T-helper 2 cell treated with Interferon-gamma antibody and Interleukin-4, amounts not matched to agents 5 μg/mL and 100 μg/mL, for 36 hours (primary cell): Measurements from ENCODE around the gene PATJ.

ENCODE experiments used
- DNase-seq: peaks from one replicate; pipeline ENCODE4 v3.0.0; 2021; ENCODE audit warnings: low spot score
- H3K27ac Mint-ChIP-seq: one replicate; pipeline ENCODE4 v1.8.0; 2021; ENCODE audit warnings: mild to moderate bottlenecking, mixed read lengths
- H3K27me3 Mint-ChIP-seq: one replicate; pipeline ENCODE4 v1.8.0; 2021; ENCODE audit warnings: low read depth, mixed read lengths
- H3K36me3 Mint-ChIP-seq: one replicate; pipeline ENCODE4 v1.8.0; 2021; ENCODE audit warnings: low read depth, mixed read lengths
- H3K4me1 Mint-ChIP-seq: one replicate; pipeline ENCODE4 v1.8.0; 2021; ENCODE audit warnings: low read depth, mixed read lengths
- H3K4me3 Mint-ChIP-seq: one replicate; pipeline ENCODE4 v1.8.0; 2022; ENCODE audit warnings: mild to moderate bottlenecking, moderate library complexity, mixed read lengths
- H3K9me3 Mint-ChIP-seq: one replicate; pipeline ENCODE4 v1.8.0; 2021; ENCODE audit warnings: mixed read lengths

Gene PATJ

DNA sequence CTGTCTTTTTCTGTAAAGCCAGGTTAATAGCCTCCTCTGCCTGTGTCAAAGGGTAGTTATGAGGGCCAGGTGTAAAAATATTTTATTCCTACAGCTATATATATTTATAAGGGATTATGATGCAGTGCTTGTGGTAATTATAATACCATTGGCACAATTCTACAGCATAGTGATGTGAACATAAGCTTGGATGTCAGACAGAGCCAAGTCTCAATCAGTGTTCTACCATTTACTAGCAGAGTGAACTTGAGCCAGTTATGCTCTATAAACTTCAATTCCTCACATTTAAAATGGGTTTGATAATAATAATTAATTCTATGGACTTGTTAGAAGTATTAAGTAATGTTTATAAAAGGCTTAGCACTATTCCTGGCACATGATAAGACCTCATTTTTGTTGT is 300.9 kb downstream of the PATJ start:
- no peak for DNase-seq
- no peaks in the 10 kb centered on the region for H3K9me3 Mint-ChIP-seq
- H3K36me3 Mint-ChIP-seq, result no peaks in the 10 kb centered on the region
- H3K4me1 Mint-ChIP-seq, result no peaks in the 10 kb centered on the region
- no peaks in the 10 kb centered on the region for H3K27me3 Mint-ChIP-seq
- no peak overlapping the region for H3K27ac Mint-ChIP-seq
- no peak overlapping the region for H3K4me3 Mint-ChIP-seq

DNA sequence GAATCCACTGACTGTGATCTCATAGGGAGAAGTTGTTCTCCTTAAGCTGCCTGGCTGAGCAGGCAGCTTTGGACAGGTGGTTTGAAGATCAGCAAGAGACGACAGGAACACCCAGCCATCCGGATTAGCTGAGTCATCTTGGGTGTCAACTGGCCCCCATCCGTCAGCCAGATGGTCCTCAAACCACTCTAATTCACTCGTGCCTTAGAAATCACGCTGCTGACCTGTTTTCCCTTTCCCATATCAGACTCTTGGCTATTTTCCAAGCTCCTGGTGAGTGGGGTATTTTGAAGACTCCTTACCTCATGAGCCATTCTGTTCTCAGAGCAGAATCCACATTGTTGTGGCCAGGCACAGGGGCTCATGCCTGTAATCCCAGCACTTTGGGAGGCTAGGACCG is 303.3 kb downstream of the PATJ start:
- H3K9me3 Mint-ChIP-seq, result no peaks in the 10 kb centered on the region
- DNase-seq, result no peak
- H3K36me3 Mint-ChIP-seq, result no peaks in the 10 kb centered on the region
- no peak overlapping the region for H3K4me3 Mint-ChIP-seq
- H3K4me1 Mint-ChIP-seq, result no peaks in the 10 kb centered on the region
- no peaks in the 10 kb centered on the region for H3K27me3 Mint-ChIP-seq
- no peak overlapping the region for H3K27ac Mint-ChIP-seq

DNA sequence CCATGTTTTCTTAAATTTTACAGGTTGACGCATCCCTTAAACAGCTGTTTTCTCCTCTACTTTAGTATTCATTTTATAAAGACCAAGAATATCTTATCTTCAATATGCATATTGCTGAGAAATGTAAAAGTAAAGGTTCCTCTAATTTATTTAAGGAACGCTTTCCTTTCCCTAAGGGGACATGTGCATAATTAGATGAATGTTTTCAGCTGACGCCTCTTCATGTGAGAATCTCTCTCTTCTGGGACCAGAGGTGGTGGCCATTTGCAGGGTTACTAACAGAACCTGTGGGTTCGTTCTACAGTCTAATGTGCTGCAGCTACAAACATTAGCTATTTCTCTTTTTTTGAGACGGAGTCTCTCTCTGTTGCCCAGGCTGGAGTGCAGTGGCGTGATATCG is 304.6 kb downstream of the PATJ start:
- Mint-ChIP-seq H3K4me3 (no peak overlapping the region), H3K36me3 (no peaks in the 10 kb centered on the region), H3K27me3 (no peaks in the 10 kb centered on the region), H3K27ac (no peak overlapping the region), H3K9me3 (no peaks in the 10 kb centered on the region), H3K4me1 (no peaks in the 10 kb centered on the region)
- no peak for DNase-seq

DNA sequence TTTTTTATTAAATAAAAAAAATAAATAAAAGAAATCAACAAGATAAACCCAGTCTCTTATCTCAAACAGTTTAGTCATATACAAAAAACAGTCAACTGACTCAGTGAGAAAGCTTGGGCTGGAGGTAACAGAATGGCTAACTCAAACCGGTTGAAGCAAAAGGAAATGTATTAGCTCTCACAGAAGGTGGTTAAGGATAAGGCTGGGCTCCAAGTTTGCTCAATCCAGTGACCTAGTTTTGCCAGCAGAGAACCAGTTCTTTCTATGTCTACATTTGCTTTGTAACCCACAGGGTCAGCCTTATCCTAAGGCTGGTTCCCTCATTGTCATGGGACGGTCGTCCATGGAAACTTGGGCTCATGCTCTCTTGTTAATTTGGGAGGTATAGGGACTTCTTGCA is 307.9 kb downstream of the PATJ start:
- no peaks in the 10 kb centered on the region for H3K27me3 Mint-ChIP-seq
- no peaks in the 10 kb centered on the region for H3K36me3 Mint-ChIP-seq
- no peak for DNase-seq
- H3K27ac Mint-ChIP-seq, result no peak overlapping the region
- H3K4me1 Mint-ChIP-seq, result no peaks in the 10 kb centered on the region
- no peaks in the 10 kb centered on the region for H3K9me3 Mint-ChIP-seq
- no peak overlapping the region for H3K4me3 Mint-ChIP-seq

- no peaks in the 10 kb centered on the region for H3K4me1 Mint-ChIP-seq
- H3K27ac Mint-ChIP-seq, result no peak overlapping the region
- no peaks in the 10 kb centered on the region for H3K27me3 Mint-ChIP-seq
- no peak for DNase-seq
- no peaks in the 10 kb centered on the region for H3K36me3 Mint-ChIP-seq
- H3K4me3 Mint-ChIP-seq, result no peak overlapping the region
- H3K9me3 Mint-ChIP-seq, result no peaks in the 10 kb centered on the region
These were observed 310.7 kb downstream of the PATJ start for GRCh38 chr1:62052946-62053345.

DNA sequence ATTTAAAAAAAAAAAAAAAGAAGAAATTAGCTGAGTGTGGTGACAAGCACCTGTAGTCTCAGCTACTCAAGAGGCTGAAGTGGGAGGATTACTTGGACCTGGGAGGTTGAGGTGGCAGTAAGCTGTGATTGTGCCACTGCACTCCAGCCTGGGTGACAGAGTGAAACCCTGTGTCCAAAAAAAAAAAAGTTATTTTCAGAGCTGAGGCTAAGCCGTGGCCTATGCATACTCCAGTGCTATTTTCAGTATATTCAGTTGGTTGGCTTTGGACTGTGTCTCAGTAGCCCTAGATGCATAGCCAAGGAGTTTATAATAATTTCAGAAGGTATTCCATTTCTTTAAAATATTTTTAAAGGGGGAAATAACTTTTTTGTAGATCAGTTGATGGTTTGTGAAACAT is 311.9 kb downstream of the PATJ start:
- Mint-ChIP-seq H3K27me3 (no peaks in the 10 kb centered on the region), H3K27ac (no peak overlapping the region), H3K4me3 (no peak overlapping the region), H3K4me1 (no peaks in the 10 kb centered on the region), H3K36me3 (no peaks in the 10 kb centered on the region), H3K9me3 (no peaks in the 10 kb centered on the region)
- no peak for DNase-seq

- no peaks in the 10 kb centered on the region for H3K4me1 Mint-ChIP-seq
- no peak overlapping the region for H3K4me3 Mint-ChIP-seq
- H3K9me3 Mint-ChIP-seq, result no peaks in the 10 kb centered on the region
- no peak overlapping the region for H3K27ac Mint-ChIP-seq
- H3K36me3 Mint-ChIP-seq, result no peaks in the 10 kb centered on the region
- no peaks in the 10 kb centered on the region for H3K27me3 Mint-ChIP-seq
- no peak for DNase-seq
These were observed 314.9 kb downstream of the PATJ start for GRCh38 chr1:62057230-62057629.

DNA sequence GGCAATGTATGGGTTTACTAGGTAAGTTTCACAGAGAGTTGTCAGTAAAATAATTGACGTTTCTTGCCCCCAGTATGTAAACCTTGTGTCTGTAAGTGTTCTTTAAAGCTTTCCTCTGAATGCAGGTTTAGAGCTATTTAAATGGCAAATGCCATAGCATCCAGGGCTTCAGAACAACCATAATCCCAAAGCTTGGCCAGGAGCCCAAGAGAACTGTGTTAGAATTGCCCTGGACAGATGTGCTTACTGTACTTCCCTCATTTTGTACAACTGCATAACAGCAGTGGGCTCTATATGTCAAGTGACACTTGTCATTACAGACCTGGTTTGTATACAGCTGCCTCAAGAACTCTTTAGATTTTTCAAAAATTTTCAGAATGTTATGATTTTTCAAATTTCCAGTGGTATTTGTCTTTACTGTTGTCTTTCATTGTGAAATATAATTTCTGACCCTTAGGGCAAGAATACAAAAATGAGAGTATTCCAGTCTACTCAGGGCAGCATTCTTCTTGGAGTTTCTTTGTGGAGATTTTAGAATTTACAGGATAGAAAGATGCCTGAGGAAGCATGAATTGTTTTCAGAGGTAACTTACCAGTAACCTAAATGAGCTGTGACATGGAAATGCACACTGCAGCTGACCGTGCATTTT is 315.5 kb downstream of the PATJ start:
- no peak overlapping the region for H3K4me3 Mint-ChIP-seq
- H3K27me3 Mint-ChIP-seq, result no peaks in the 10 kb centered on the region
- no peaks in the 10 kb centered on the region for H3K4me1 Mint-ChIP-seq
- no peaks in the 10 kb centered on the region for H3K36me3 Mint-ChIP-seq
- H3K27ac Mint-ChIP-seq, result no peak overlapping the region
- DNase-seq, result no peak
- H3K9me3 Mint-ChIP-seq, result no peaks in the 10 kb centered on the region

DNA sequence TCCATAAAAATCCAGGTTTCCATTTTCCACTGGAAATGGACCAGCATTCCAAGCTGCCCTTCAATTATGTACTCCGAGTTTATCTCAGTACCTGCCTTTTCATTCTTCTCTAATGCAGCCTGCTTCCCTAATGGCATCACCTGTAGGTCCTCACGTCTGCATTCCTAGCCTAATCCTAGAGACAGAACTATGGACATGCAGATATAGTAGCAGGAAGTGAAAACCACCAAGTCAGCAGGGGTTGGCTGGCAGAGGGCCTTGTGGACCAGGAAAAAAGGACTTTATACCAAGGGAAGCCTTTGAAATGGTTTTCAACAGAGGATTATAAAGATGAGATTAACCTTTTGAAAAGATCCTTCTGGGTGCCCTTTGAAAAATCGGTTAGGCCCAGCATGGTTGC is 316.7 kb downstream of the PATJ start:
- no peak for DNase-seq
- Mint-ChIP-seq H3K27ac (no peak overlapping the region), H3K27me3 (no peaks in the 10 kb centered on the region), H3K36me3 (no peaks in the 10 kb centered on the region), H3K4me3 (no peak overlapping the region), H3K4me1 (no peaks in the 10 kb centered on the region), H3K9me3 (no peaks in the 10 kb centered on the region)

GRCh38 chr1:62062087-62062486 is 319.8 kb downstream of the PATJ start:
- H3K4me3 Mint-ChIP-seq, result no peak overlapping the region
- no peaks in the 10 kb centered on the region for H3K36me3 Mint-ChIP-seq
- no peaks in the 10 kb centered on the region for H3K4me1 Mint-ChIP-seq
- H3K27ac Mint-ChIP-seq, result no peak overlapping the region
- H3K27me3 Mint-ChIP-seq, result no peaks in the 10 kb centered on the region
- DNase-seq, result no peak
- no peaks in the 10 kb centered on the region for H3K9me3 Mint-ChIP-seq

DNA sequence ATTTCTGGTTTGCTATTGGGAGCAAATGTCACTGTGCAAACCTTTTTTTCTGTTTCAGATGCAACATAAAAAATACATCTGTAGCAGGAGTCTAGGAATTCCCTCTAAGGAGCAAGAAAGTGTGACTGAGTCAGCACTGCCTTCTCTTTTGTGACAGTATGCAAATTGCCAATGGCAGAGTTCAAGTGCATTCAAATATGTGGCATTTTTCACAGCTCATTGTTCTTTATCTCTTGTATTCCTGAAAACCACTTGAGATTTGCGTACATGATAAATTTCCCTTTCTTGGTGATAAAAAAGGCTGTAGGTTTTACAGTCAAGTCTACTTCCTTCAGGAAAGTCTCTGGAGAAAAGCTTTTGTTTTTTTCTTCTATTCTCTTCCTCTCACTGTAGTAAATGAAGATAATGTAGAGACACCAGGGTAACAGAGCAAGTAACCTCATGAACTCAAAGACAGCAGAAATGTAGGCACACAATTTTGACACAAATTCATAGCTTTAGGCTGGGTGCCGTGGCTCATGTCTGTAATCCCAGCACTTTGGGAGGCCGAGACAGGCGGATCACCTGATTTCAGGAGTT is 322.6 kb downstream of the PATJ start:
- Mint-ChIP-seq H3K27me3 (no peaks in the 10 kb centered on the region), H3K27ac (no peak overlapping the region), H3K9me3 (no peaks in the 10 kb centered on the region), H3K4me3 (no peak overlapping the region), H3K4me1 (no peaks in the 10 kb centered on the region), H3K36me3 (no peaks in the 10 kb centered on the region)
- no peak for DNase-seq

- H3K9me3 Mint-ChIP-seq, result no peaks in the 10 kb centered on the region
- H3K36me3 Mint-ChIP-seq, result no peaks in the 10 kb centered on the region
- H3K4me3 Mint-ChIP-seq, result no peak overlapping the region
- H3K27me3 Mint-ChIP-seq, result peaks cover 2% of the 10 kb centered on the region
- no peak for DNase-seq
- no peak overlapping the region for H3K27ac Mint-ChIP-seq
- H3K4me1 Mint-ChIP-seq, result no peaks in the 10 kb centered on the region
These were observed 324.4 kb downstream of the PATJ start for GRCh38 chr1:62066713-62067112.

GRCh38 chr1:62068416-62068843 is 326.1 kb downstream of the PATJ start:
- no peak overlapping the region for H3K27ac Mint-ChIP-seq
- no peak for DNase-seq
- peaks cover 2% of the 10 kb centered on the region for H3K27me3 Mint-ChIP-seq
- no peaks in the 10 kb centered on the region for H3K4me1 Mint-ChIP-seq
- H3K36me3 Mint-ChIP-seq, result no peaks in the 10 kb centered on the region
- H3K9me3 Mint-ChIP-seq, result no peaks in the 10 kb centered on the region
- no peak overlapping the region for H3K4me3 Mint-ChIP-seq

GRCh38 chr1:62068978-62069377 is 326.7 kb downstream of the PATJ start:
- Mint-ChIP-seq H3K36me3 (no peaks in the 10 kb centered on the region), H3K4me3 (no peak overlapping the region), H3K9me3 (no peaks in the 10 kb centered on the region), H3K27me3 (peaks cover 2% of the 10 kb centered on the region), H3K27ac (no peak overlapping the region), H3K4me1 (no peaks in the 10 kb centered on the region)
- DNase-seq, result no peak

- H3K4me3 Mint-ChIP-seq, result no peak overlapping the region
- no peaks in the 10 kb centered on the region for H3K9me3 Mint-ChIP-seq
- no peaks in the 10 kb centered on the region for H3K36me3 Mint-ChIP-seq
- no peak for DNase-seq
- peaks cover 2% of the 10 kb centered on the region for H3K27me3 Mint-ChIP-seq
- H3K4me1 Mint-ChIP-seq, result no peaks in the 10 kb centered on the region
- H3K27ac Mint-ChIP-seq, result no peak overlapping the region
These were observed 328.2 kb downstream of the PATJ start for GRCh38 chr1:62070384-62071011.
